Osteoblast (primary cell): ENCODE data around the gene EPC1. TPM values are rescaled to one million over a fixed set of nuclear protein-coding genes. Genes with fewer than 3 reads are reported as not detected.
"Not testable (repeated sequence)": the region's sequence is repeated elsewhere in the genome, so short reads cannot be mapped to it uniquely, and the experiment has no call there.

Source experiments
- DNase-seq: peaks from one replicate; pipeline ENCODE4 v3.0.0; 2011; ENCODE audit warnings: low spot score, mixed read lengths; ENCODE audit not compliant: insufficient read length; ENCODE audit errors: missing footprints
- H2AFZ ChIP-seq: 2 replicates; pipeline ENCODE4 v1.6.0; 2011; ENCODE audit warnings: mild to moderate bottlenecking, low read length
- H3K27ac ChIP-seq: 2 replicates; pipeline ENCODE4 v1.5.1; 2011; ENCODE audit warnings: mild to moderate bottlenecking, low read depth, low read length, moderate library complexity
- H3K27me3 ChIP-seq: 2 replicates; pipeline ENCODE4 v1.6.0; 2012; ENCODE audit warnings: mild to moderate bottlenecking, control low read depth, inconsistent platforms, low read length, moderate library complexity; ENCODE audit not compliant: insufficient read depth
- H3K36me3 ChIP-seq: 2 replicates; pipeline ENCODE4 v1.5.1; 2011; ENCODE audit warnings: mild to moderate bottlenecking, low read length, control low read depth, moderate library complexity; ENCODE audit not compliant: insufficient read depth
- H3K4me1 ChIP-seq: 2 replicates; pipeline ENCODE4 v1.5.1; 2011; ENCODE audit warnings: mild to moderate bottlenecking, low read length, control low read depth, moderate library complexity; ENCODE audit not compliant: insufficient read depth
- H3K4me2 ChIP-seq: 2 replicates; pipeline ENCODE4 v1.6.0; 2011; ENCODE audit warnings: mild to moderate bottlenecking, low read length; ENCODE audit not compliant: insufficient read depth
- H3K4me3 ChIP-seq: fragments of 200-600 bp; sonication (generic); 3 replicates; pipeline ENCODE4 v1.5.1; 2012; ENCODE audit warnings: mild to moderate bottlenecking, low read length, inconsistent platforms; ENCODE audit not compliant: insufficient read depth
- H3K79me2 ChIP-seq: 2 replicates; pipeline ENCODE4 v1.6.0; 2012; ENCODE audit warnings: mild to moderate bottlenecking, low read length, control low read depth, inconsistent platforms; ENCODE audit not compliant: insufficient read depth
- H3K9me3 ChIP-seq: 2 replicates; pipeline ENCODE4 v1.5.1; 2011; ENCODE audit warnings: low read depth, low read length, control low read depth
- H4K20me1 ChIP-seq: 2 replicates; pipeline ENCODE4 v1.6.0; 2012; ENCODE audit warnings: mild to moderate bottlenecking, low read length, control low read depth; ENCODE audit not compliant: insufficient read depth
- total RNA-seq: library from RNA; depleted of rRNA; stranded (reverse); fragments of >200 nt; gene quantifications from 2 replicates; pipeline ENCODE4 v1.2.3, GENCODE V29; 2012
- TF ChIP-seq, protein P1 (sequence below): IDR thresholded peaks from 2 replicates; pipeline ENCODE4 v1.5.1; 2011; ENCODE audit warnings: mild to moderate bottlenecking, low read depth, low read length, moderate library complexity; ENCODE audit errors: extremely low read depth

EPC1 gene
- total RNA-seq, 1 donor: 30.8 TPM

GRCh38 chr10:32253276-32253675 is 93.7 kb downstream of the EPC1 start:
- Histone ChIP-seq H3K36me3 (no peaks in the 10 kb centered on the region), H3K27me3 (no peaks in the 10 kb centered on the region), H3K4me3 (no peak overlapping the region), H2AFZ (no peak overlapping the region), H4K20me1 (no peaks in the 10 kb centered on the region), H3K27ac (no peak overlapping the region), H3K4me2 (no peak overlapping the region), H3K79me2 (no peaks in the 10 kb centered on the region), H3K4me1 (no peaks in the 10 kb centered on the region), H3K9me3 (no peaks in the 10 kb centered on the region)
- DNase-seq: peak; percentile 42
- TF ChIP-seq, protein P1, sequence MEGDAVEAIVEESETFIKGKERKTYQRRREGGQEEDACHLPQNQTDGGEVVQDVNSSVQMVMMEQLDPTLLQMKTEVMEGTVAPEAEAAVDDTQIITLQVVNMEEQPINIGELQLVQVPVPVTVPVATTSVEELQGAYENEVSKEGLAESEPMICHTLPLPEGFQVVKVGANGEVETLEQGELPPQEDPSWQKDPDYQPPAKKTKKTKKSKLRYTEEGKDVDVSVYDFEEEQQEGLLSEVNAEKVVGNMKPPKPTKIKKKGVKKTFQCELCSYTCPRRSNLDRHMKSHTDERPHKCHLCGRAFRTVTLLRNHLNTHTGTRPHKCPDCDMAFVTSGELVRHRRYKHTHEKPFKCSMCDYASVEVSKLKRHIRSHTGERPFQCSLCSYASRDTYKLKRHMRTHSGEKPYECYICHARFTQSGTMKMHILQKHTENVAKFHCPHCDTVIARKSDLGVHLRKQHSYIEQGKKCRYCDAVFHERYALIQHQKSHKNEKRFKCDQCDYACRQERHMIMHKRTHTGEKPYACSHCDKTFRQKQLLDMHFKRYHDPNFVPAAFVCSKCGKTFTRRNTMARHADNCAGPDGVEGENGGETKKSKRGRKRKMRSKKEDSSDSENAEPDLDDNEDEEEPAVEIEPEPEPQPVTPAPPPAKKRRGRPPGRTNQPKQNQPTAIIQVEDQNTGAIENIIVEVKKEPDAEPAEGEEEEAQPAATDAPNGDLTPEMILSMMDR: no peak

GRCh38 chr10:32250489-32250888 is 96.5 kb downstream of the EPC1 start:
- H3K27me3 ChIP-seq, H3K36me3 ChIP-seq, H3K4me3 ChIP-seq, DNase-seq, H2AFZ ChIP-seq, H3K79me2 ChIP-seq, H3K4me1 ChIP-seq, H3K4me2 ChIP-seq, H3K27ac ChIP-seq, H4K20me1 ChIP-seq, H3K9me3 ChIP-seq: not testable (repeated sequence)

DNA sequence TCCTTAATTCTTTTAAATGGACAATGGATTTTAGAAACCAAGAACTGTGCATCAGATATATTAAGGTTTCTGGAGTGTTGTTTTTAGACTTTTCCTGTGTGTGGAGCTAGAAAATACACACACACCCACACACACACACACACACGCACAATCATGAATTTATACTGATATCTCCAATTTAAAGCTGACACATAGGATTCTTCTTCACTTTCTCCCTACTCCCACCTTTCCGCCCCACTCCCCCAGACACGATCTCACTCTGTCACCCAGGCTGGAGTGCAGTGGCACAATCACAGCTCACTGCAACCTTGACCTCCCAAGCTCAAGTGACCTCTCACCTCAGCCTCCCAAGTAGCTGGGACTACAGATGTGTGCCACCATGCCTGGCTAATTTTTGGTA is 100.3 kb downstream of the EPC1 start:
- no peak overlapping the region for H3K4me3 ChIP-seq
- TF ChIP-seq, protein P1: no peak
- no peak for DNase-seq

GRCh38 chr10:32245760-32246159 is 101.2 kb downstream of the EPC1 start:
- H3K27me3 ChIP-seq: peaks cover 2% of the 10 kb centered on the region
- H3K36me3 ChIP-seq: no peaks in the 10 kb centered on the region
- no peaks in the 10 kb centered on the region for H4K20me1 ChIP-seq
- no peak overlapping the region for H3K27ac ChIP-seq
- H3K4me3 ChIP-seq: no peak overlapping the region
- no peak for DNase-seq
- H3K4me1 ChIP-seq: no peaks in the 10 kb centered on the region
- H3K9me3 ChIP-seq: no peaks in the 10 kb centered on the region
- TF ChIP-seq, protein P1: no peak
- H3K79me2 ChIP-seq: no peaks in the 10 kb centered on the region
- H3K4me2 ChIP-seq: no peak overlapping the region
- H2AFZ ChIP-seq: no peak overlapping the region

More for the DNA sequence above, 100.3 kb downstream of the EPC1 start:
- no peaks in the 10 kb centered on the region for H3K36me3 ChIP-seq
- no peak overlapping the region for H3K27ac ChIP-seq
- H3K4me2 ChIP-seq: no peak overlapping the region
- H3K4me1 ChIP-seq: no peaks in the 10 kb centered on the region
- H4K20me1 ChIP-seq: no peaks in the 10 kb centered on the region
- H3K27me3 ChIP-seq: peaks cover 2% of the 10 kb centered on the region
- no peaks in the 10 kb centered on the region for H3K9me3 ChIP-seq
- no peak overlapping the region for H2AFZ ChIP-seq
- no peaks in the 10 kb centered on the region for H3K79me2 ChIP-seq
